HEK293 (cell line): ENCODE data around the gene FMN1.
A peak's percentile ranks its signal among the peaks of the same experiment; 100 is the strongest.

Experiments used
- KLF16 ChIP-seq: fragments of 450-650 bp; formaldehyde crosslinking; IDR thresholded peaks from 2 replicates; pipeline ENCODE4 v1.5.1; 2017; ENCODE audit warnings: missing biosample characterization, missing genetic modification characterization
- ZBTB21 ChIP-seq: fragments of 450-650 bp; formaldehyde crosslinking; IDR thresholded peaks from 2 replicates; pipeline ENCODE4 v1.5.1; 2017; ENCODE audit warnings: missing biosample characterization, missing genetic modification characterization
- ZNF16 ChIP-seq: fragments of 450-650 bp; formaldehyde crosslinking; IDR thresholded peaks from 2 replicates; pipeline ENCODE4 v1.5.1; 2016; ENCODE audit warnings: low read depth, missing biosample characterization, missing genetic modification characterization
- ZNF239 ChIP-seq: fragments of 450-650 bp; formaldehyde crosslinking; IDR thresholded peaks from 2 replicates; pipeline ENCODE4 v1.5.1; 2016; ENCODE audit warnings: missing biosample characterization, missing genetic modification characterization
- ZNF660 ChIP-seq: fragments of 450-650 bp; IDR thresholded peaks from 2 replicates; pipeline ENCODE4 v1.5.1; 2018; ENCODE audit warnings: missing biosample characterization, mild to moderate bottlenecking, missing genetic modification characterization
- ZNF707 ChIP-seq: fragments of 450-650 bp; formaldehyde crosslinking; IDR thresholded peaks from 2 replicates; pipeline ENCODE4 v1.5.1; 2016; ENCODE audit warnings: missing biosample characterization, missing genetic modification characterization
- TF ChIP-seq, protein P1 (sequence below): fragments of 450-650 bp; formaldehyde crosslinking; IDR thresholded peaks from 2 replicates; pipeline ENCODE4; 2016; ENCODE audit warnings: missing biosample characterization, missing genetic modification characterization
- TF ChIP-seq, protein P2 (sequence below): fragments of 450-650 bp; formaldehyde crosslinking; IDR thresholded peaks from 2 replicates; pipeline ENCODE4 v1.5.1; 2016; ENCODE audit warnings: missing biosample characterization, missing genetic modification characterization
- TF ChIP-seq, protein P3 (sequence below): fragments of 450-650 bp; formaldehyde crosslinking; IDR thresholded peaks from 2 replicates; pipeline ENCODE4 v1.5.1; 2016; ENCODE audit warnings: missing biosample characterization, missing genetic modification characterization
- TF ChIP-seq, protein P4 (sequence below): fragments of 450-650 bp; formaldehyde crosslinking; conservative IDR thresholded peaks from 2 replicates; pipeline ENCODE4 v1.5.1; 2016; ENCODE audit warnings: low read depth, missing biosample characterization, missing genetic modification characterization

DNA sequence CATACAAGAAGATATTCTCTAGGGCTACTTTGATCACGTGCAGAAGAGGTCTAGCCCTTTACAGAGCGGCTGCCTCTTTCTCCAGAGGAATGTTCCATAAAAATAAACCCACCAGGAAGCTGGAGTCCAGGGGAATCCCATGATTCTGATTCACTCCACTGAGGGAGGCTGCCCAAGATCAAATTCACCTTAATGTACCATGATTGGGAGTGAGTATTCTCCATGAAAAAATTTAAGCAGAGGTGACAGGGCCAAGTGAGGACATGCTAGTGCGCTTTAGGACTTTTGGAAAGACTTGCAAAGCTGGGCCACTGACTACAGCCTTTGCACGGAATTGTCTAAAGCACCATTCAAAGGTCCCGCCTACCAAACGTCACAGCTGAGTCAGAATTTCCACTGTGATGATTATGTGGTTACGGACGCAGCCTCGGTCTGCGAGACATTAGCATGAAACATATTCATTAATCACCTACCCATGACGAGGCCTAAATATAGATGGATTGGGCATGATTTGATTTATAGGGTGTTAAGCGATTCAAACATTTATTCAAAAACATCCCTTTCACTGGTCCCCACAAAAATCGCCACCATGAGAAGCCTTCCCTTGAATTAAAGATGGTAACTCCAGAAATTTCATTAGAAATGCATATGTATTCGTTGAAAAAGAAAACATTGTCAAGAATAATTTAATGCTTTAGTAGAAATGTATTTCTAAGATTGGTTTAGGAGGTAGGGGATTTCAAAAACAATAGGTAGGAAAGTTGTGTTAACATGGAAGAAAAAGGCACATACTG lies 324.1 kb downstream of the FMN1 start:
- TF ChIP-seq ZNF16, result no peak
- TF ChIP-seq ZNF707 (tag by site-specific recombination), result no peak
- no peak for TF ChIP-seq ZNF239 (tag by site-specific recombination)
- no peak for TF ChIP-seq KLF16
- TF ChIP-seq ZNF660, result no peak
- TF ChIP-seq, protein P1, sequence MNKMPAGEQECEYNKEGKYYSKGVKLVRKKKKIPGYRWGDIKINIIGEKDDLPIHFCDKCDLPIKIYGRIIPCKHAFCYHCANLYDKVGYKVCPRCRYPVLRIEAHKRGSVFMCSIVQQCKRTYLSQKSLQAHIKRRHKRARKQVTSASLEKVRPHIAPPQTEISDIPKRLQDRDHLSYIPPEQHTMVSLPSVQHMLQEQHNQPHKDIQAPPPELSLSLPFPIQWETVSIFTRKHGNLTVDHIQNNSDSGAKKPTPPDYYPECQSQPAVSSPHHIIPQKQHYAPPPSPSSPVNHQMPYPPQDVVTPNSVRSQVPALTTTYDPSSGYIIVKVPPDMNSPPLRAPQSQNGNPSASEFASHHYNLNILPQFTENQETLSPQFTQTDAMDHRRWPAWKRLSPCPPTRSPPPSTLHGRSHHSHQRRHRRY (tag by site-specific recombination), result no peak
- TF ChIP-seq, protein P2, sequence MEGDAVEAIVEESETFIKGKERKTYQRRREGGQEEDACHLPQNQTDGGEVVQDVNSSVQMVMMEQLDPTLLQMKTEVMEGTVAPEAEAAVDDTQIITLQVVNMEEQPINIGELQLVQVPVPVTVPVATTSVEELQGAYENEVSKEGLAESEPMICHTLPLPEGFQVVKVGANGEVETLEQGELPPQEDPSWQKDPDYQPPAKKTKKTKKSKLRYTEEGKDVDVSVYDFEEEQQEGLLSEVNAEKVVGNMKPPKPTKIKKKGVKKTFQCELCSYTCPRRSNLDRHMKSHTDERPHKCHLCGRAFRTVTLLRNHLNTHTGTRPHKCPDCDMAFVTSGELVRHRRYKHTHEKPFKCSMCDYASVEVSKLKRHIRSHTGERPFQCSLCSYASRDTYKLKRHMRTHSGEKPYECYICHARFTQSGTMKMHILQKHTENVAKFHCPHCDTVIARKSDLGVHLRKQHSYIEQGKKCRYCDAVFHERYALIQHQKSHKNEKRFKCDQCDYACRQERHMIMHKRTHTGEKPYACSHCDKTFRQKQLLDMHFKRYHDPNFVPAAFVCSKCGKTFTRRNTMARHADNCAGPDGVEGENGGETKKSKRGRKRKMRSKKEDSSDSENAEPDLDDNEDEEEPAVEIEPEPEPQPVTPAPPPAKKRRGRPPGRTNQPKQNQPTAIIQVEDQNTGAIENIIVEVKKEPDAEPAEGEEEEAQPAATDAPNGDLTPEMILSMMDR, result no peak
- TF ChIP-seq ZBTB21 (tag by site-specific recombination), result peak; percentile 79
- TF ChIP-seq, protein P3, sequence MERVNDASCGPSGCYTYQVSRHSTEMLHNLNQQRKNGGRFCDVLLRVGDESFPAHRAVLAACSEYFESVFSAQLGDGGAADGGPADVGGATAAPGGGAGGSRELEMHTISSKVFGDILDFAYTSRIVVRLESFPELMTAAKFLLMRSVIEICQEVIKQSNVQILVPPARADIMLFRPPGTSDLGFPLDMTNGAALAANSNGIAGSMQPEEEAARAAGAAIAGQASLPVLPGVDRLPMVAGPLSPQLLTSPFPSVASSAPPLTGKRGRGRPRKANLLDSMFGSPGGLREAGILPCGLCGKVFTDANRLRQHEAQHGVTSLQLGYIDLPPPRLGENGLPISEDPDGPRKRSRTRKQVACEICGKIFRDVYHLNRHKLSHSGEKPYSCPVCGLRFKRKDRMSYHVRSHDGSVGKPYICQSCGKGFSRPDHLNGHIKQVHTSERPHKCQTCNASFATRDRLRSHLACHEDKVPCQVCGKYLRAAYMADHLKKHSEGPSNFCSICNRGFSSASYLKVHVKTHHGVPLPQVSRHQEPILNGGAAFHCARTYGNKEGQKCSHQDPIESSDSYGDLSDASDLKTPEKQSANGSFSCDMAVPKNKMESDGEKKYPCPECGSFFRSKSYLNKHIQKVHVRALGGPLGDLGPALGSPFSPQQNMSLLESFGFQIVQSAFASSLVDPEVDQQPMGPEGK, result no peak
- TF ChIP-seq, protein P4, sequence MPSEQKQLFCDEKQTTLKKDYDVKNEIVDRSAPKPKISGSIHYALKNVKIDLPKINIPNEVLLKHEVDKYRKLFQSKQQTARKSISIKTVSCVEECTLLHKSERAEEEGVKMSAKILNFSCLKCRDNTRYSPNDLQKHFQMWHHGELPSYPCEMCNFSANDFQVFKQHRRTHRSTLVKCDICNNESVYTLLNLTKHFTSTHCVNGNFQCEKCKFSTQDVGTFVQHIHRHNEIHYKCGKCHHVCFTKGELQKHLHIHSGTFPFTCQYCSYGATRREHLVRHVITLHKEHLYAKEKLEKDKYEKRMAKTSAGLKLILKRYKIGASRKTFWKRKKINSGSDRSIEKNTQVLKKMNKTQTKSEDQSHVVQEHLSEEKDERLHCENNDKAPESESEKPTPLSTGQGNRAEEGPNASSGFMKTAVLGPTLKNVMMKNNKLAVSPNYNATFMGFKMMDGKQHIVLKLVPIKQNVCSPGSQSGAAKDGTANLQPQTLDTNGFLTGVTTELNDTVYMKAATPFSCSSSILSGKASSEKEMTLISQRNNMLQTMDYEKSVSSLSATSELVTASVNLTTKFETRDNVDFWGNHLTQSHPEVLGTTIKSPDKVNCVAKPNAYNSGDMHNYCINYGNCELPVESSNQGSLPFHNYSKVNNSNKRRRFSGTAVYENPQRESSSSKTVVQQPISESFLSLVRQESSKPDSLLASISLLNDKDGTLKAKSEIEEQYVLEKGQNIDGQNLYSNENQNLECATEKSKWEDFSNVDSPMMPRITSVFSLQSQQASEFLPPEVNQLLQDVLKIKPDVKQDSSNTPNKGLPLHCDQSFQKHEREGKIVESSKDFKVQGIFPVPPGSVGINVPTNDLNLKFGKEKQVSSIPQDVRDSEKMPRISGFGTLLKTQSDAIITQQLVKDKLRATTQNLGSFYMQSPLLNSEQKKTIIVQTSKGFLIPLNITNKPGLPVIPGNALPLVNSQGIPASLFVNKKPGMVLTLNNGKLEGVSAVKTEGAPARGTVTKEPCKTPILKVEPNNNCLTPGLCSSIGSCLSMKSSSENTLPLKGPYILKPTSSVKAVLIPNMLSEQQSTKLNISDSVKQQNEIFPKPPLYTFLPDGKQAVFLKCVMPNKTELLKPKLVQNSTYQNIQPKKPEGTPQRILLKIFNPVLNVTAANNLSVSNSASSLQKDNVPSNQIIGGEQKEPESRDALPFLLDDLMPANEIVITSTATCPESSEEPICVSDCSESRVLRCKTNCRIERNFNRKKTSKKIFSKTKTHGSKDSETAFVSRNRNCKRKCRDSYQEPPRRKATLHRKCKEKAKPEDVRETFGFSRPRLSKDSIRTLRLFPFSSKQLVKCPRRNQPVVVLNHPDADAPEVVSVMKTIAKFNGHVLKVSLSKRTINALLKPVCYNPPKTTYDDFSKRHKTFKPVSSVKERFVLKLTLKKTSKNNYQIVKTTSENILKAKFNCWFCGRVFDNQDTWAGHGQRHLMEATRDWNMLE (tag by site-specific recombination), result no peak
